ENCODE data around the gene CDC42BPB. TPM values are rescaled to one million over a fixed set of nuclear protein-coding genes. Genes with fewer than 3 reads are reported as not detected.

Gene CDC42BPB
- total RNA-seq: 100 to 1,000 TPM in 1 of 2 donors, 10 to 100 TPM in 1; 66.2 to 102 TPM

GRCh38 chr14:103057372-103058163 lies at the start of gene CDC42BPB:
TSS of gene CDC42BPB (minus strand) at chr14:103057549. CDS start at chr14:103057173, 376 bp downstream.
- Histone ChIP-seq H3K4me1 (peaks cover 37% of the 10 kb centered on the region), H3K4me3 (peak within 1 kb of the TSS; percentile 79 to 95), H3K27me3 (no peaks in the 10 kb centered on the region), H3K36me3 (replicated peaks in 1 of 2; ENCODE audit: insufficient read depth in 1 of 2, low read depth in 2 of 2) (no peaks in the 10 kb centered on the region), H3K9me3 (no peaks in the 10 kb centered on the region), H3K27ac (peak within 1 kb of the TSS; percentile 75 to 86 (median 84))
- WGBS, 2 donors: 1% methylated on average over 77 of the region's 113 CpGs; no CpG with 5 or more reads in 1 of the 2 donors
- peak; percentile 88 to 93 (median 92) for DNase-seq
- TF ChIP-seq, protein P1, sequence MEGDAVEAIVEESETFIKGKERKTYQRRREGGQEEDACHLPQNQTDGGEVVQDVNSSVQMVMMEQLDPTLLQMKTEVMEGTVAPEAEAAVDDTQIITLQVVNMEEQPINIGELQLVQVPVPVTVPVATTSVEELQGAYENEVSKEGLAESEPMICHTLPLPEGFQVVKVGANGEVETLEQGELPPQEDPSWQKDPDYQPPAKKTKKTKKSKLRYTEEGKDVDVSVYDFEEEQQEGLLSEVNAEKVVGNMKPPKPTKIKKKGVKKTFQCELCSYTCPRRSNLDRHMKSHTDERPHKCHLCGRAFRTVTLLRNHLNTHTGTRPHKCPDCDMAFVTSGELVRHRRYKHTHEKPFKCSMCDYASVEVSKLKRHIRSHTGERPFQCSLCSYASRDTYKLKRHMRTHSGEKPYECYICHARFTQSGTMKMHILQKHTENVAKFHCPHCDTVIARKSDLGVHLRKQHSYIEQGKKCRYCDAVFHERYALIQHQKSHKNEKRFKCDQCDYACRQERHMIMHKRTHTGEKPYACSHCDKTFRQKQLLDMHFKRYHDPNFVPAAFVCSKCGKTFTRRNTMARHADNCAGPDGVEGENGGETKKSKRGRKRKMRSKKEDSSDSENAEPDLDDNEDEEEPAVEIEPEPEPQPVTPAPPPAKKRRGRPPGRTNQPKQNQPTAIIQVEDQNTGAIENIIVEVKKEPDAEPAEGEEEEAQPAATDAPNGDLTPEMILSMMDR (IDR thresholded peaks at IDR 0.05): peak in 2 of 7 experiments; percentile 5 to 13
- peak in 1 of 3 donors; percentile 54 for TF ChIP-seq POLR2A (IDR thresholded peaks at IDR 0.05)
- intact Hi-C loops (cut with DNase I): no loop called here
- peak; percentile 96 for ATAC-seq

DNA sequence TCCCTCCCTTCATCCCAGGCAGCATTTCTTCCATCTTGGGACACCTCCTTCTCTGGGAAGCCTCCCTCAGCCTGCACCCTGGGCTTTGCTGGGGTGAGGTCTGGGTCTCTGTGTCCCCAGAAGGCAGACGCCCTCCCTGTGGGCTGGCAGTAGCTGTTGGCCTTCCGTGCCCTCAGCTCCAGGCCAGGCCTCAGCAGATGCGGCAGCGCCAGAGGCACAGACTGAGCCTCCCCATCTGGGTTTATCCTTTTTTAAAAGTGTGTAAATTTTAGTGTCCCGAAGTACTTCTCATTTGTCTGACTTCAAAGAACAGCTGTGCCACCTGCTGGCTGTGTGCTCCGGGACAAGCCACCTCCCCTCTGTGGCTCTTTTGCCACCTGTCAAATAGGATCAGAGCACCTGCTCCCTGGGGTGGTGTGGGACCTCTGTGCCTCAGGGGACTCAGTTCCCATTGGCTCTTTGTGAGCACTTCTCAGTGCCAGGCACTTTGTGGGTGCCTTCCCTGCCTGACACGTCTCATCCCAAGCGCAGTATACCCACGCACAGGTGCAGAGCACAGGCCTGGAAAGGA lies 48.3 kb upstream of the CDC42BPB start:
- no peak for TF ChIP-seq POLR2A (IDR thresholded peaks at IDR 0.05)
- TF ChIP-seq, protein P1 (IDR thresholded peaks at IDR 0.05): peak in 1 of 7 experiments; percentile 9
- no peaks in the 10 kb centered on the region for H3K27me3 ChIP-seq
- 48 to 60% methylated on average over 5 to 9 of the region's 9 CpGs for WGBS, 2 donors
- ATAC-seq (no peak), DNase-seq (no peak)
- no peak overlapping the region for H3K4me3 ChIP-seq
- no peak overlapping the region for H3K27ac ChIP-seq
- H3K36me3 ChIP-seq (replicated peaks in 1 of 2; ENCODE audit: insufficient read depth in 1 of 2, low read depth in 2 of 2): no peaks in the 10 kb centered on the region
- intact Hi-C loops (cut with DNase I): loop anchor here (10.0 kb wide), 1 partner anchor 189 kb away; no protein-coding TSS in a partner anchor
- H3K9me3 ChIP-seq: no peaks in the 10 kb centered on the region
- H3K4me1 ChIP-seq: peaks cover 42% of the 10 kb centered on the region

DNA sequence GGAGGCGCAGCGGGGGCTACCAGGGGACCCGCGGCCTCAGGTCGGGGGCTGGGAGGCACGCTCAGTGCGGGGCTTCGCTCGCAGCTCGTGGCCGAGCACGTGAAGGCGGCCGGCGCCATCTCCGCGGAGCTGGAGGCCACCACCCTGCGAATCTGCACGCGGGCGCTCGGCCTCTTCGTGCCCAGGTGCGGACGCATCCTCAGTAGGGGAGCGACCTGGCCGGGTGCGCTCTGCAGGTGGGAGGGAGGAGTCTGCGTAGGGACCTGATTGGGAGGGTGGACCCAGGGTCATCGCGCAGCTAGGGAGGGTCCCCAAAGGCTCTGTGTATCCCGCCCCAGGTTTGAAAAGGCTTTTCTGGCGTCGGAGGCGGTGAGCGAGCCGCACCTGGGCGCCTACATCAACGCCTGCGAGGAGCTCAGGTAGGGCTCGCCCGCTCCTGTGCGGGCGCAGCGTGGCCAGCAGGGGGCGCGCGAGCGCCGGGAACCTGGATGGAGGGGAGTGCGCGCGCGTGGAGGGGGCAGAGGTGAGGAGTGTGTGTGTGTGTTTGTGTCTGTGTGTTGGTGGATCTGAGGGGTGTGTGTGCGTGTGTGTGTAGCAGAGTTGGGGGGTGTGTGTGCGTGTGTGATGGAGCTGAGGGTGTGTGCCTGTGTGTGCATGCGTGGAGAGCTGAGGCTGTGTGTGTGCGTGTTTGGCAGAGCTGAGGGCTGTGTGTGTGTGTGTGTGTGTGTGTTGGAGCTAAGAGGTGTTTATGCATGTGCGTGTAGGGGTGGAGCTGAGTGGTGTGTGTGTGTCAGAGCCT lies 47.5 kb upstream of the CDC42BPB start:
- WGBS, 2 donors: 5 to 15% methylated on average over 9 to 56 of the region's 59 CpGs
- intact Hi-C loops (cut with DNase I): loop anchor here (10.0 kb wide), 1 partner anchor 190 kb away; no protein-coding TSS in a partner anchor
- DNase-seq (peak; percentile 72 to 81 (median 76)), ATAC-seq (peak; percentile 78)
- Histone ChIP-seq H3K4me1 (peaks cover 35% of the 10 kb centered on the region), H3K27me3 (no peaks in the 10 kb centered on the region), H3K36me3 (replicated peaks in 1 of 2; ENCODE audit: insufficient read depth in 1 of 2, low read depth in 2 of 2) (no peaks in the 10 kb centered on the region), H3K4me3 (no peak overlapping the region), H3K27ac (no peak overlapping the region), H3K9me3 (no peaks in the 10 kb centered on the region)
- no peak for TF ChIP-seq POLR2A (IDR thresholded peaks at IDR 0.05)
- TF ChIP-seq, protein P1 (IDR thresholded peaks at IDR 0.05): peak; percentile 94 to 99 (median 98)

DNA sequence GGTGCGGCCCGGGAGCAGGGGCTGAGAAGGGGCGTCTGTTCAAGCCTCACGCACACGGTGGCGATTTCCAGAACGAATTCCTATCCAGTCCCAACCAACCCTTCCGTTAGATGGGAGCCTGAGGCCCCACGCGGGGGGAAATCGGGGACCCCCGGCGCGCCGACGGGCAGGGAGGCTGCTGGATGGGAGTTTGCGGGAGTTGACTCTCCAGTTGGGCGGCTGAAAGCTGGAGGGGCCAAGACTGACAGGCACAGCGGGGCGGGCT lies 47.0 kb upstream of the CDC42BPB start:
- 13% methylated on average over 19 of the region's 20 CpGs; no CpG with 5 or more reads in 1 of the 2 donors for WGBS, 2 donors
- Histone ChIP-seq H3K9me3 (no peaks in the 10 kb centered on the region), H3K27me3 (no peaks in the 10 kb centered on the region), H3K4me3 (no peak overlapping the region), H3K4me1 (peaks cover 38% of the 10 kb centered on the region), H3K36me3 (replicated peaks in 1 of 2; ENCODE audit: insufficient read depth in 1 of 2, low read depth in 2 of 2) (no peaks in the 10 kb centered on the region), H3K27ac (no peak overlapping the region)
- TF ChIP-seq, protein P1 (IDR thresholded peaks at IDR 0.05): no peak
- TF ChIP-seq POLR2A (IDR thresholded peaks at IDR 0.05): no peak
- ATAC-seq (no peak), DNase-seq (no peak)
- intact Hi-C loops (cut with DNase I): loop anchor here (10.0 kb wide), 1 partner anchor 190 kb away; no protein-coding TSS in a partner anchor
